Right lobe of liver (tissue), 4 donors: Measurements from ENCODE around the gene CLDN3.
A peak's percentile ranks its signal among the peaks of the same experiment; 100 is the strongest.

ENCODE experiments used
- CTCF ChIP-seq, 4 donors: fragments of 200-600 bp in 3 of 4; fragments of 450-650 bp in 1 of 4; IDR thresholded peaks; one replicate each; pipeline versions ENCODE4 v1.5.1 to v1.8.0; 2016 to 2022; ENCODE audit warnings: antibody characterized with exemption in 4 of 4, mild to moderate bottlenecking in 2 of 4
- POLR2A ChIP-seq: fragments of 450-650 bp; IDR thresholded peaks from one replicate; pipeline ENCODE4 v1.6.1; 2017; ENCODE audit warnings: antibody characterized with exemption, mild to moderate bottlenecking
- donor health status: DM: no; HTN: no; CAD: no.
- donor health status: DM: no; HTN: no; CAD: no.
- donor health status: DM: no; HTN: yes; CAD: no.

- TF ChIP-seq CTCF (IDR thresholded peaks at IDR 0.05) (no peak), POLR2A (peak; percentile 89)
Measured at GRCh38 chr7:73770002-73770859, at the start of gene CLDN3.
